ENCODE measurements around the gene PARP1.

DNA sequence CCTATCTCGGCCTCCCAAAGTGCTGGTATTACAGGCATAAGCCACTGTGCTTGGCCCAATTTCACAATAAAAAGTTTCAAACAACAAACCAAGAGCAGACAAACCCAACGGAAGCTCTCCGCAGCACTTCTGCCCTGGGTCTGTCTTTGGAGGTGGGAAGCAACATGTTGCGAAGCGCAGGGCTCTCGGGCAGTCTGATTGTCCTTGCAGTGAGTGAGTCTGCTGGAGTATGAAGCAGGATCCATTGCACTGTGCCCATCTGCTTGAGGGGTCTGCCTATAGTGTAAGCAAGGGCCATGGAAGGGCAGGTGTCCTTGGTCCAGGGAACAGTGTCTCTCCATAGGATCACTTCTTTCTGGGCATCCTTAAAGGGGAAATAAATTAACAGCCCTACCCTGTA, 14.6 kb upstream of the PARP1 start:
- TF ChIP-seq EZH2 (IDR thresholded peaks at IDR 0.05; ENCODE audit: insufficient read depth, poor library complexity, severe bottlenecking) (no peak), EZH2phosphoT487 (IDR thresholded peaks at IDR 0.05; ENCODE audit: insufficient read depth, low read depth) (no peak)
